NAMALWA (cell line): Measurements from ENCODE around the gene IRF2BP2.
"Not testable (repeated sequence)": the region's sequence is repeated elsewhere in the genome, so short reads cannot be mapped to it uniquely, and the experiment has no call there.

Experiments used
- DNase-seq: peaks from one replicate; pipeline ENCODE4 v3.0.0-alpha.2; 2015; ENCODE audit warnings: low spot score

The IRF2BP2 gene

GRCh38 chr1:234610061-234610665 is at the start of gene IRF2BP2:
Gene IRF2BP2 (minus strand): TSS chr1:234610178. CDS start chr1:234609494, 684 bp downstream.
- peak; percentile 87 for DNase-seq

GRCh38 chr1:234659538-234659937 is 49.6 kb upstream of the IRF2BP2 start:
- DNase-seq, result no peak

DNA sequence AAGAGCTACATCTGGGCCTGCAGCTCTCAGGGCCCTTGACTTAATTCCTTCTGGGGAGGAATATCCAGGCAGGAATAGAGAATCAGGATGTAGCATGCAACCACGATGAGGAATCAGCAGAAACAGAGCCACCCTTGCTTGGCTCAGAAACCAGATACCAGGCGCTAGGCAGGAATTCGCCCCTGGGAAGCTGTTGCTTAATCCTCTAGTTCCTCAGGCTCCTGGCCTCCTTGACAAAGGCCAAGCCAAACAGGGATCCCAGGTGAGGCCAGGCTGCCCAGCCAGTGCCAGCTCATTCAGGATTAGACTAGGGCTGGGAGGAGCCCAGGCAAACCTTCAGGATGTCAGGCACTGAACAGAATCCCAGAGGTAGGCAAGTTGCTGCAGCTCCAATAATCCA is 48.2 kb upstream of the IRF2BP2 start:
- no peak for DNase-seq

DNA sequence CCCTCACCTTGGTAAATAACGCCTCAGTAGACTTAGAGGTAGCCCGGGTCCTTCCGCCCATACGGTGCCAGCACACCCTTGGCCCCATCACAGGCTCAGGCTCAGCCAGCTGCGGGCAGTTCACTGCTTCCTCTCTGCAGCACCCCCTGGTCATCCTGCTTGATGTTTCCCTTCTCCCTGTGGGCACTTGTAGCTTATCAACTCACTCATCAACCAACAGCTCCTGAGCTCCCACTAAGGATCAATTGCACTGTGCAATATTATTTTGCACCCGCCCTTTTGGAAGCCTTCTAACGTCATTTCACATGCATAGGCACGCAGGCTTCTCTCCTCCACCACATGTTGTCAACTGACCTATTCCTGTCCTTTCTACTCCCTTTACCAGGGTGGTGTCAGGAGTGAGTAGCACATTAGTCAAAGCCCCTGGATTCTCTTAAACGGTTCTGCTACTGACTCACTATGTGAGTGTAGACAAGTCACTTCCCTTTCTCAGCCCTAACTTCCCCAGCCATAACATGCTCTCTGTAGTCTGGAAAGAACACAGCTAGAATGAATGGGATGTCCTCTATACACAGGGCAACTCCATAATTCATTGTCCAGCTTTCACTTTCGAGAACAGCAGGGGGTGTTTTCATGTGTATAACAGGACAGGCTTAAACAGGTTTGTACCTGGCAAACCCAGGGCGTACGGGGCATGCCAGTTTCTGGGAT is 47.1 kb upstream of the IRF2BP2 start:
- DNase-seq, result no peak

- DNase-seq, result no peak
Observed at GRCh38 chr1:234656070-234656895, 46.3 kb upstream of the IRF2BP2 start.

GRCh38 chr1:234655328-234656069 is 45.5 kb upstream of the IRF2BP2 start:
- no peak for DNase-seq

- no peak for DNase-seq
Observed at GRCh38 chr1:234654002-234654733, 44.2 kb upstream of the IRF2BP2 start.

DNA sequence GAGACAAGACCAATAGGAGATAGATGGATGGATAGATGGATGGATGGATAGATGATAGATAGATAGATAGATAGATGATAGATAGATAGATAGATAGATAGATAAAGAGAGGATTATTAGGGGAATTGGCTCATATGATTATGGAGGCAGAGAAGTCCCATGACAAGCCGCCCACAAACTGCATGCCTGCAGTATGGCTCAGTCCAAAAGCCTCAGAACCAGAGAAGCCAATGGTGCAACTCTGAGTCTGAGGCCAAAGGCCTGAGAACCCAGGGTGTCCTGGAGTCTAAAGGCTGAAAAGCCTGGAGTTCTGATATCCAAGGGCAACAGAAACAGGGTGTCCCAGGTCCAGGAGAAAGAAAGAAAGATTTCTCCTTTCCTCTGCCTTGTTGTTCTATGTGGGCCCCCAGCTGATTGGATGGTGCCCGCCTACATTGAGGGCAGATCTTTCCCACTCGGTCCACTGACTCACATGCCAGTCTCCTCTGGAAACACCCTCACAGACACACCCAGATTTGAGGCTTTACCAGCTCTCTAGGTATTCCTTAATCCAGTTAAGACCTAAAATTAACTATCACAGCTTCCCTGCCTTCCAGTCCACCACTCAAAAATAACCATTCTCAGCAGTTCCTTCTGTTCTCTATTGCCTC is 39.6 kb upstream of the IRF2BP2 start:
- DNase-seq, result no peak

DNA sequence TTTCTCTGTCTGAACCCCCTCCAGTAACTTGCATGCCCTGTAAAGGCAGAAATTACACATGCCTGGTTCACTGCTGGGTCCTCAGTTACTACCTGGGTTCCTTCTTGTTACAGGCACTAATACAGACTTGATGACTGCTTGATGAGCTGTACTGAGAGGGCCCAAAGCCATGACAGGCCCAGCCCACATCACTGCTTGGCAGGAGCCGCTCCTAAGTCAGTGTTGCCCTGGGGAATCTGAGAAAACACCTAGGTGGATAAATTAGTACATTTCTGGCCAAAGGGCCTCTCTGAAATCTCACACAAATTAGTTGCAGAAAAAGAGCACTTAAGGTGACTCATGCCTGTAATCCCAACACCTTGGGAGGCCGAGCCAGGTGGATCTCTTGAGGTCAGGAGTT is 37.8 kb upstream of the IRF2BP2 start:
- no peak for DNase-seq

- peak; percentile 78 for DNase-seq
Observed at GRCh38 chr1:234647245-234647644, 37.3 kb upstream of the IRF2BP2 start.

DNA sequence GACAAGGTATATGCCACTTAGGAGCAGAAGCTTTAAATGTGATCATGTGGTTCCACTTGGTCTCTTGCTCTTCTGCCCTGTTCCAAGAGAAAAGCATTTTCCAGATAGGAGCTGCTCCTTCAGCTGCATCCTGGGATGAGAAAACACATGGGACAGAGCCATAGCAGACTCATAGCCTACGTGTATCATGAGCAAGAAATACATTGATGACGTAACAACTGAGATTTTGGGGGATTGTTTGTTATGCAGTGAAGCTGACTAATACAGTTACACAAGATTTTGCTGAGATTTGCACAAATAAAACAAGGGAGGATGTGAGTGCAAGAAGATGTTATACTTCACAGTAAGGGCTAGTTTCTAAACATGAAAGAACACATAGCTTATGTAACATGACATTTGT is 36.0 kb upstream of the IRF2BP2 start:
- DNase-seq, result no peak

- DNase-seq, result no peak
Observed at GRCh38 chr1:234645474-234645953, 35.5 kb upstream of the IRF2BP2 start.

- DNase-seq, result no peak
Observed at GRCh38 chr1:234644928-234645327, 35.0 kb upstream of the IRF2BP2 start.

- DNase-seq, result no peak
Observed at GRCh38 chr1:234643850-234644134, 33.8 kb upstream of the IRF2BP2 start.

DNA sequence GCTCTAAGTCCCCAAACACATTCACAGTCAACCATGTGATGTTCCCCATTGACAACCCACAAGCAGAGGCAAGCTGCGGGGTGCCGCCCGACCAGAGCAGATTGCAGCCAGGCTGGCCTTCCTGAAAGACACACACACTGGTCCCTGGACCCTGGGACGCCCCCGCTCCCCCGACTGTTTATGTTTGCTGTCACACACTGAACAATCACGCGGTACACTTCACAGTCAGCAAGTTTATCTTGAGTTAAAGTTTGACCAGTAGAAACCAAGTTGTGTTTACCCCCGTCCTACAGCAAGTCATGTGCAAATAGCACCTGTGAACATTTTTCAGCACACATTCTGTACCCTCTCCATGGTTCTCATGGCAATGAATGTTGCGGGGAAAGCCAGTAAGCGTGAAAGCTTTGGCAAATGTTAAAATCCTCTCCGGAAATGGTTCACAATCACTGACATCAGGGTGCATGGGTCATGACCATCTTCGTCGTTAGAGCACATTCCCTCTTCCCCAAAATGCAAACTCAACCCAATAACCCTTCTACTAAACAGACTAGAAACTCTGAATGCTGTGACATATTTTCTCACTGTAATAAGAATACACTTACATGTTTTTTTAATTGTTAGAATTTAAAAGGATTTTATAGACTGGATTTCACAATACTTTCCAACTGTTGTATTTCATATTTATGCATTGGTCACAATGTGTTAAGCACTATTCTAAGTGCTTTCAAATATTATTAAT is 33.3 kb upstream of the IRF2BP2 start:
- DNase-seq, result no peak

- no peak for DNase-seq
Observed at GRCh38 chr1:234642428-234642827, 32.5 kb upstream of the IRF2BP2 start.

DNA sequence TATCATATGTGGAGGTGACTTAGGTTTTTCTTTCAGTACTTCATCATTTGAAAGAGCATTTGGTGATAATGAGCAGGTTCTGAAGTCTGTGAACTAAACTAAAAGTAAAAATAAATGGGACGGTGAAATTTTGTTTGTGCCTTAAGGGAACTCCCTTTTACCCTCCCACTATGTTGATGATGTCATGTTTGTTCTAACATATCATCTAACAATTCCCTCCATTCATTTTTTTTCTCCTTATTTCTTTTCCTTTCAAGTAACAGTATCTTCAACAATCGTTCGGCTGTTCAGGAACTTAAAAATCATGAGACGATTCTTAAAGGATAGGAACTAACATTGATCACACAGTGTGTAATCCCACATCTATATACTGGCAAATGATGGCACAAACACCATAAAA is 30.0 kb upstream of the IRF2BP2 start:
- no peak for DNase-seq

DNA sequence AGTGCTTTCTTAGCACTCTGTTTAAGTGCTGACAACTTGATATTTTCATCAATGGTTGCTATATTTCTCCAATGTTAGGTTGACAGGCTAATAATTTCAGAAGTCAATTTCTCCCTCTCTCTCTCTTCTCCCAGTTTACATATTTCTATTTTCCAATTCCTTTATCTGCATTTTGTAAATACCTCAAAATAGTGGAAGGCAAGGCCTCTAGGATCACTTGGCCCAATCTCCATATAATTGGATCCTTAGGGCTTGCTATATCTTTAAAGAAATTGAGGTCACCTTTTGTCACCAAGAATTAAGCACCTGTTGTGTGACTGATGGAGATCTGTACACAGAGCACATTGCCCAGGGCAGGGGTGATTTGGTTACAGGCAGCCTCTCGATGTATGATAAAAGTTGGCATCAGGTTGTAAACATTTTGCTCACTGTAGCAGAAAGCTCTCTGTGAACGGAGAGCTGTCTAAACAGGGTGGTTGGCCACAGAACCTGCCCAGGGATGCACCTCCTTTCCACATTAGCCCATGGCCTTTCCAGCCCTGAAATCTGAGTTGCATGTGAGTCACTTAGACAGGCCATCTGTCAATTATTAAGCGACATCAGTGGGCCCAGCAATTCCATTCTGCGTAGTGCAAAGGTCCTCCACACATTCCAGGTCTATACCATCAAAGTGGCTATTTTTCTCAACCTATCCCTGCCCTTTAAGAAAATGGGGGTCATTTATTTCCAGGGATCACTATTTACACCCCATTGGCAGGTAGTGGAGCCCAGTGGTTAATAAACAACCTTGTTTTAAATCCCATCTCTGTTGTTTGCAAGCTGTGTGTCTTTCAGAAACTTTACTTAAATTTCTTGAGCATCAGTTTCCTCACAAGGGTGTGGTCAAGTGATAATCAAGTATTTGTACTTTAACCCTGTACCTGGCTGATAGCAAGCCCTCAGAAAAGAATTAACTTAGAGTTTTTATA is 29.1 kb upstream of the IRF2BP2 start:
- DNase-seq, result no peak

- not testable (repeated sequence) for DNase-seq
Observed at GRCh38 chr1:234634922-234635321, 24.9 kb upstream of the IRF2BP2 start.
